22Rv1 (cell line): ENCODE results near the gene C3orf85.

Experiments used
- CTCF ChIP-seq: fragments of 450-650 bp; IDR thresholded peaks from 2 replicates; pipeline ENCODE4 v1.5.1; 2017; ENCODE audit warnings: mild to moderate bottlenecking
- ZFX ChIP-seq: fragments of 450-650 bp; IDR thresholded peaks from 2 replicates; pipeline ENCODE4 v1.6.1; 2017; ENCODE audit warnings: antibody characterized with exemption, borderline replicate concordance

- TF ChIP-seq CTCF = no peak
- no peak for TF ChIP-seq ZFX
Observed at GRCh38 chr3:109161487-109162123, 25.1 kb downstream of the C3orf85 start.
